K562 (cell line): ENCODE measurements around the gene CCR6. TPM values are rescaled to one million over a fixed set of nuclear protein-coding genes. Genes with fewer than 3 reads are reported as not detected.

Experiments used
- ATAC-seq: fragments of 200-7000 bp; cut with Tn5 transposase; 3 replicates; pipeline ENCODE4 v1.9.1; 2020; ENCODE audit warnings: moderate library complexity
- BruUV-seq: library from RNA; stranded (reverse); fragments of 400-500 nt; replicated peaks from 2 replicates; lab custom pipeline; 2021; lab: Mats Ljungman, UMichigan
- CTCF ChIA-PET: fragments of 300-600 bp; formaldehyde crosslinking; extraction: SDS; loops from one replicate; lab custom pipeline; 2021; ENCODE audit warnings: low intra/inter-chr PET ratio; lab: Yijun Ruan, JAX
- POLR2A ChIA-PET: fragments of 300-600, 350-650 bp; sonication (Branson Sonifier 250); formaldehyde crosslinking; extraction: SDS; loops from one replicate; lab custom pipeline; 2021; ENCODE audit warnings: antibody characterized with exemption, inconsistent platforms; lab: Yijun Ruan, JAX
- DNase-seq, 4 experiments: peaks; one replicate each; pipeline versions ENCODE4 v3.0.0 to v3.0.0-alpha.2; 2011 to 2018; ENCODE audit warnings: low spot score in 3 of 4, mixed read lengths in 3 of 4; ENCODE audit errors: extremely low read depth in 1 of 4
- FAIRE-seq: peaks from 2 replicates; lab custom pipeline; 2011; peaks lifted over from hg19 to GRCh38; lab: Jason Lieb, UNC
- H2AFZ ChIP-seq: 2 replicates; pipeline ENCODE4 v1.6.0; 2011; ENCODE audit warnings: low read depth, low read length, control low read depth, inconsistent platforms
- H3K27ac ChIP-seq: fragments of 200-600 bp; 3 replicates; pipeline ENCODE4 v1.8.0; 2011; ENCODE audit warnings: low read depth, mild to moderate bottlenecking, control low read depth, inconsistent platforms, low read length, moderate library complexity, mixed read lengths; ENCODE audit errors: extremely low read depth
- H3K27me3 ChIP-seq, 2 experiments: fragments of 300-600 bp in 1 of 2; 2 replicates in 1 of 2; 3 replicates in 1 of 2; pipeline versions ENCODE4 v1.6.0 to v1.8.0; 2011; ENCODE audit warnings: inconsistent platforms in 2 of 2, low read length in 2 of 2, mild to moderate bottlenecking in 1 of 2, mixed read lengths in 1 of 2, moderate library complexity in 1 of 2; ENCODE audit not compliant: control insufficient read depth in 2 of 2, insufficient read depth in 2 of 2
- H3K36me3 ChIP-seq: fragments of 300-600 bp; 3 replicates; pipeline ENCODE4 v1.8.0; 2011; ENCODE audit warnings: mild to moderate bottlenecking, low read length, inconsistent platforms; ENCODE audit not compliant: control insufficient read depth, insufficient read depth
- H3K4me1 ChIP-seq, 2 experiments: fragments of 200-600 bp in 1 of 2; replicated peaks in 1 of 2; 2 replicates in 1 of 2; 3 replicates in 1 of 2; pipeline versions ENCODE4 v1.5.1 to v1.8.0; 2011; ENCODE audit warnings: inconsistent platforms in 2 of 2, low read length in 2 of 2, mild to moderate bottlenecking in 1 of 2, mixed read lengths in 1 of 2, moderate library complexity in 1 of 2; ENCODE audit not compliant: control insufficient read depth in 2 of 2, insufficient read depth in 2 of 2
- H3K4me2 ChIP-seq: 2 replicates; pipeline ENCODE4 v1.6.1; 2011; ENCODE audit warnings: low read length, control low read depth, inconsistent platforms, mixed read lengths; ENCODE audit not compliant: insufficient read depth
- H3K4me3 ChIP-seq: fragments of 200-600 bp; sonication (generic), shearing (Covaris generic); 2 replicates; pipeline ENCODE4 v1.5.1; 2016; ENCODE audit warnings: control low read depth, inconsistent platforms
- H3K79me2 ChIP-seq: fragments of 200-600 bp; 3 replicates; pipeline ENCODE4 v1.8.0; 2011; ENCODE audit warnings: low read length, inconsistent platforms; ENCODE audit not compliant: control insufficient read depth, insufficient read depth
- H3K9ac ChIP-seq, 2 experiments: 2 replicates each; pipeline versions ENCODE4 v1.6.0 to v1.6.1; 2011; ENCODE audit warnings: low read depth in 2 of 2, low read length in 2 of 2, control low read depth in 1 of 2, inconsistent platforms in 1 of 2, mild to moderate bottlenecking in 1 of 2, mixed read lengths in 1 of 2; ENCODE audit not compliant: insufficient read depth in 1 of 2
- H3K9me1 ChIP-seq: one replicate; pipeline ENCODE4 v1.6.0; 2011; ENCODE audit warnings: inconsistent platforms, mild to moderate bottlenecking, low read length, moderate library complexity; ENCODE audit not compliant: control insufficient read depth, insufficient read depth
- H3K9me3 ChIP-seq: replicated peaks from 2 replicates; pipeline ENCODE4 v1.5.1; 2011; ENCODE audit warnings: low read depth, low read length, inconsistent platforms; ENCODE audit not compliant: control insufficient read depth, insufficient read depth
- H4K20me1 ChIP-seq: replicated peaks from 2 replicates; pipeline ENCODE4 v1.6.1; 2011; ENCODE audit warnings: low read length, inconsistent platforms, mixed read lengths; ENCODE audit not compliant: control insufficient read depth, insufficient read depth
- ARID4B ChIP-seq: sonication (generic); formaldehyde crosslinking; IDR thresholded peaks from 2 replicates; pipeline ENCODE4 v1.8.0; 2022; ENCODE audit warnings: mild to moderate bottlenecking, missing genetic modification reagents
- BRD4 ChIP-seq: fragments of 200-600 bp; sonication (generic); IDR thresholded peaks from 2 replicates; pipeline ENCODE4 v1.6.1; 2017; ENCODE audit warnings: inconsistent platforms
- HEY1 ChIP-seq: fragments of 250-450 bp; sonication (Bioruptor Pico); IDR thresholded peaks from 2 replicates; pipeline ENCODE4 v1.5.0; 2020; ENCODE audit warnings: mild to moderate bottlenecking, moderate library complexity, borderline replicate concordance
- KAT2B ChIP-seq: IDR thresholded peaks from one replicate; pipeline ENCODE4 v1.6.1; 2012; ENCODE audit warnings: low read depth, mild to moderate bottlenecking, control low read depth, inconsistent platforms, low read length, moderate library complexity
- L3MBTL2 ChIP-seq: fragments of 450-650 bp; IDR thresholded peaks from 2 replicates; pipeline ENCODE4 v1.6.1; 2016; ENCODE audit warnings: mild to moderate bottlenecking, moderate library complexity
- OTX1 ChIP-seq: fragments of 450-650 bp; formaldehyde crosslinking; IDR thresholded peaks from 2 replicates; pipeline ENCODE4 v1.4.0; 2022; ENCODE audit warnings: mild to moderate bottlenecking
- TBL1XR1 ChIP-seq, 2 experiments: IDR thresholded peaks; 2 replicates each; pipeline ENCODE4 v1.6.1; 2012; ENCODE audit warnings: improper control_type of control experiment in 2 of 2, low read length in 2 of 2, mild to moderate bottlenecking in 1 of 2
- XRCC4 ChIP-seq: IDR thresholded peaks from one replicate; pipeline ENCODE4 v1.6.1; 2011; ENCODE audit not compliant: insufficient read depth, insufficient read length; ENCODE audit errors: extremely low read depth
- ZBTB5 ChIP-seq: fragments of 450-650 bp; IDR thresholded peaks from 2 replicates; pipeline ENCODE4 v1.6.1; 2017; ENCODE audit warnings: antibody characterized with exemption
- ZC3H4 ChIP-seq: sonication (generic); formaldehyde crosslinking; IDR thresholded peaks from 2 replicates; pipeline ENCODE4 v1.9.0; 2021; ENCODE audit warnings: missing genetic modification reagents, borderline replicate concordance
- WGBS: fragments of 100-300 bp; shearing (Covaris generic); methylation state at CpG from one replicate; pipeline ENCODE4 v1.1.6; 2016; ENCODE audit warnings: low coverage, mixed read lengths; ENCODE audit not compliant: insufficient coverage; ENCODE audit errors: missing lambda C conversion rate; 5-methylcytosine and 5-hydroxymethylcytosine counted together
- in situ Hi-C: fragments of 300-500 bp; cut with MboI; formaldehyde crosslinking; loops from 4 replicates; pipeline ENCODE4 v1.15.0; 2018; ENCODE audit warnings: inconsistent platforms, mixed read lengths
- intact Hi-C: fragments of 100-400 bp; cut with micrococcal nuclease; formaldehyde crosslinking; loops from 2 replicates; pipeline ENCODE4 v1.14.2; 2022
- polyA plus RNA-seq, 8 experiments: library from polyadenylated mRNA; depleted of rRNA in 4 of 8; stranded (reverse) in 5 of 8; unstranded in 3 of 8; fragments of >200 nt; fragmentation: Nextera tagmentation in 2 of 8; fragmentation: Illumina TruSeq in 1 of 8; extraction: Ambion mirVana in 2 of 8; extraction: Trizol in 1 of 8; gene quantifications; 2 replicates each; pipeline versions ENCODE4 v1.2.1 to v1.2.3, GENCODE V29; 2011 to 2014; ENCODE audit warnings: inconsistent platforms in 1 of 8, missing spikeins in 1 of 8
- total RNA-seq, 7 experiments: library from RNA; depleted of rRNA in 6 of 7; stranded (reverse); fragments of >200 nt in 6 of 7; fragmentation: Illumina TruSeq in 2 of 7; extraction: Trizol in 2 of 7; gene quantifications; 2 replicates each; pipeline versions ENCODE4 v1.2.1 to v1.2.3, GENCODE V29; 2011 to 2021; ENCODE audit warnings: low replicate concordance in 1 of 7

CCR6 gene
- total and polyA plus RNA-seq, 9 of the 15 experiments (the other 6 are each of a cell fraction or from before 2014, with no cell fraction given): not detected

- TF ChIP-seq ARID4B (CRISPR knock-in tag) (no peak), TBL1XR1 (IDR thresholded peaks at IDR 0.05; ENCODE audit: low read length in 2 of 2) (no peak)
These were observed 31.4 kb downstream of the CCR6 start (continued) for GRCh38 chr6:167154291-167154690.

GRCh38 chr6:167154895-167155294 is 32.0 kb downstream of the CCR6 start:
- no TSS peak for BruUV-seq
- POLR2A ChIA-PET: no interaction called here
- no peaks in the 10 kb centered on the region for H3K79me2 ChIP-seq
- intact Hi-C loops: no loop called here
- H3K27ac ChIP-seq: no peak overlapping the region
- H3K9me1 ChIP-seq: no peaks in the 10 kb centered on the region
- H3K36me3 ChIP-seq: no peaks in the 10 kb centered on the region
- H3K9ac ChIP-seq: no peak overlapping the region
- CTCF ChIA-PET: no interaction called here
- whole genome bisulfite sequencing: 0% methylated on average over 2 of the region's 2 CpGs
- H3K27me3 ChIP-seq: peaks cover 68 to 69% of the 10 kb centered on the region in 2 experiments
- H2AFZ ChIP-seq: no peak overlapping the region
- no peaks in the 10 kb centered on the region for H3K9me3 ChIP-seq
- peaks cover 0 to 5% of the 10 kb centered on the region in 2 experiments; a peak in 1 of 5 replicates for H3K4me1 ChIP-seq
- in situ Hi-C loops: no loop called here
- H4K20me1 ChIP-seq: no peaks in the 10 kb centered on the region; the same call in 1 of the 2 replicates
- FAIRE-seq: no peak
- TF ChIP-seq KAT2B (no peak), ZBTB5 (no peak), ZC3H4 (CRISPR knock-in tag) (no peak), BRD4 (no peak), OTX1 (no peak), L3MBTL2 (no peak), HEY1 (no peak), XRCC4 (no peak)
- TF ChIP-seq, all 486 proteins: peak for 0
- no peak overlapping the region for H3K4me2 ChIP-seq
- ATAC-seq (no peak), DNase-seq (no peak)
- no peak overlapping the region for H3K4me3 ChIP-seq
